MCF 10A (cell line): ENCODE data around the gene CCDC171. TPM values are rescaled to one million over a fixed set of nuclear protein-coding genes. Genes with fewer than 3 reads are reported as not detected.

ENCODE experiments used
- BruUV-seq: library from RNA; stranded (reverse); fragments of 400-500 nt; replicated peaks from 2 replicates; lab custom pipeline; 2021; lab: Mats Ljungman, UMichigan
- CTCF ChIA-PET: fragments of 300-600 bp; sonication (Branson Sonifier 250); formaldehyde crosslinking; extraction: SDS; loops from one replicate; lab custom pipeline; 2021; ENCODE audit warnings: antibody characterized with exemption, inconsistent platforms; lab: Yijun Ruan, JAX
- POLR2A ChIA-PET: fragments of 300-600, 350-650 bp; sonication (Branson Sonifier 250); formaldehyde crosslinking; extraction: SDS; loops from one replicate; lab custom pipeline; 2020; ENCODE audit warnings: antibody characterized with exemption, inconsistent platforms; lab: Yijun Ruan, JAX
- DNase-seq: peaks from one replicate; pipeline ENCODE4 v3.0.0-alpha.2; 2018; ENCODE audit not compliant: unreplicated experiment
- H3K27ac Mint-ChIP-seq: one replicate; pipeline ENCODE4 v1.8.0; 2022; ENCODE audit warnings: mild to moderate bottlenecking, low read depth, mixed read lengths; ENCODE audit not compliant: unreplicated experiment
- H3K27me3 Mint-ChIP-seq: one replicate; pipeline ENCODE4 v1.8.0; 2022; ENCODE audit warnings: mixed read lengths; ENCODE audit not compliant: insufficient read depth, unreplicated experiment
- H3K36me3 Mint-ChIP-seq: one replicate; pipeline ENCODE4 v1.8.0; 2022; ENCODE audit warnings: mild to moderate bottlenecking, moderate library complexity, mixed read lengths; ENCODE audit not compliant: insufficient read depth, unreplicated experiment
- H3K4me1 Mint-ChIP-seq: one replicate; pipeline ENCODE4 v1.8.0; 2022; ENCODE audit warnings: mixed read lengths; ENCODE audit not compliant: insufficient read depth, unreplicated experiment
- H3K4me3 Mint-ChIP-seq: one replicate; pipeline ENCODE4 v1.8.0; 2022; ENCODE audit warnings: mild to moderate bottlenecking, moderate library complexity, mixed read lengths; ENCODE audit not compliant: unreplicated experiment
- H3K9me3 Mint-ChIP-seq: one replicate; pipeline ENCODE4 v1.8.0; 2022; ENCODE audit warnings: mixed read lengths; ENCODE audit not compliant: unreplicated experiment
- CTCF ChIP-seq: fragments of 200-600 bp; IDR thresholded peaks from one replicate; pipeline ENCODE4 v1.8.0; 2022; ENCODE audit warnings: antibody characterized with exemption, mild to moderate bottlenecking; ENCODE audit not compliant: unreplicated experiment
- intact Hi-C: fragments of 100-400 bp; cut with micrococcal nuclease; formaldehyde crosslinking; loops from 2 replicates; pipeline ENCODE4 v1.14.1; 2022
- total RNA-seq: library from RNA; stranded (reverse); gene quantifications from 2 replicates; pipeline ENCODE4 v1.2.3, GENCODE V29; 2022

The CCDC171 gene
- total RNA-seq, 1 experiment from 2014 or later, result 1.7 TPM

GRCh38 chr9:15999422-16000339 lies 446.8 kb downstream of the CCDC171 start:
- DNase-seq, result peak; percentile 92
- Mint-ChIP-seq H3K4me1 (peaks cover 33% of the 10 kb centered on the region), H3K36me3 (peaks cover 11% of the 10 kb centered on the region), H3K9me3 (peaks cover 7% of the 10 kb centered on the region), H3K27ac (peak overlapping the region; percentile 16), H3K4me3 (no peak overlapping the region), H3K27me3 (no peaks in the 10 kb centered on the region)
- CTCF ChIA-PET, result no interaction called here
- TF ChIP-seq CTCF, result no peak
- no TSS peak for BruUV-seq
- intact Hi-C loops, result no loop called here
- POLR2A ChIA-PET, result no interaction called here

GRCh38 chr9:16000811-16001210 lies 448.0 kb downstream of the CCDC171 start:
- peaks cover 28% of the 10 kb centered on the region for H3K4me1 Mint-ChIP-seq
- peak; percentile 8 for DNase-seq
- ChIA-PET POLR2A (no interaction called here), CTCF (no interaction called here)
- no TSS peak for BruUV-seq
- no peak overlapping the region for H3K4me3 Mint-ChIP-seq
- TF ChIP-seq CTCF, result no peak
- no peaks in the 10 kb centered on the region for H3K27me3 Mint-ChIP-seq
- intact Hi-C loops, result no loop called here
- H3K9me3 Mint-ChIP-seq, result peaks cover 7% of the 10 kb centered on the region
- H3K27ac Mint-ChIP-seq, result no peak overlapping the region
- H3K36me3 Mint-ChIP-seq, result peaks cover 11% of the 10 kb centered on the region

DNA sequence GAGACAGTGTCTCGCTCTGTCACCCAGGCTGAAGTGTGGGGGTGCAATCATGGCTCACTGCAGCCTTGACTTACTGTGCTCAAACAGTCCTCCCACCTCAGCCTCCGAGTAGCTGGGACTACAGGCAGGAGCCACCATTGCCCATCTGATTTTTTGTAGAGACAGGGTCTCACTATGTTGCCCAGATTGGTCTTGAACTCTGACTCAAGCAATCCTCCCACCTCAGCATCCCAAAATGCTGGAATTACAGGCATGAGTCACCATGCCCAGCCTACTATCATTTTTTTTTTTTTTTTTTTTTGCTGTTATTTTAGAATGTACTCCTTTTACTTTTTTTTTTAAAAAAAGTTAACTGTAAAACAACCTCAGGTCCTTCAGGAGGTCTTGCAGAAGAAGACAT lies 449.0 kb downstream of the CCDC171 start:
- Mint-ChIP-seq H3K4me3 (no peak overlapping the region), H3K27me3 (no peaks in the 10 kb centered on the region), H3K36me3 (peaks cover 7% of the 10 kb centered on the region), H3K27ac (no peak overlapping the region), H3K4me1 (peaks cover 28% of the 10 kb centered on the region), H3K9me3 (peaks cover 3% of the 10 kb centered on the region)
- no TSS peak for BruUV-seq
- CTCF ChIA-PET, result no interaction called here
- intact Hi-C loops, result no loop called here
- POLR2A ChIA-PET, result no interaction called here
- DNase-seq, result peak; percentile 27
- TF ChIP-seq CTCF, result no peak

DNA sequence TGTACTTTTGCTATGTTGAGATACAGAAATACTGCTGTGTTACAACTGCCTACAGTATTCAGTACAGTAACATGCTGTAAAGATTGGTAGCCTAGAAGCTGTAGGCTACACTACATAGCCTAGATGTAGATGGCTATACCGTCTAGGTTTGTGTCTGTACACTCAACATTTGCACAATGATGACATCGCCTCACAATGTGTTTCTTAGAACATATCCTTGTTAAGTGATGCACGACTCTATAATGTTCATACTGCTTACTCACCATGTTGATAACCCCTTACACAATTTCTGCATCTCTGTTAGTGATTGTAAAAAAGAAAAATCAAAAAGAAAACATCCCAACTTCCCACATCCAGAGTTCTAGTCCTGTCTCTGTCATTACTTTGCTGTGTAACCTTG lies 450.0 kb downstream of the CCDC171 start:
- ChIA-PET CTCF (no interaction called here), POLR2A (no interaction called here)
- Mint-ChIP-seq H3K36me3 (peaks cover under 1% of the 10 kb centered on the region), H3K27ac (no peak overlapping the region), H3K4me1 (peaks cover 28% of the 10 kb centered on the region), H3K4me3 (no peak overlapping the region), H3K9me3 (no peaks in the 10 kb centered on the region), H3K27me3 (no peaks in the 10 kb centered on the region)
- intact Hi-C loops, result no loop called here
- DNase-seq, result peak; percentile 28
- BruUV-seq, result no TSS peak
- TF ChIP-seq CTCF, result no peak
